ENCODE data around the gene TSPY3. TPM values are rescaled to one million over a fixed set of nuclear protein-coding genes. Genes with fewer than 3 reads are reported as not detected.
"Not testable (repeated sequence)": the region's sequence is repeated elsewhere in the genome, so short reads cannot be mapped to it uniquely, and the experiment has no call there.

TSPY3 gene
- not detected for polyA plus RNA-seq (ENCODE audit: insufficient read length in 3 of 3)

GRCh38 chrY:9398121-9398520, at the start of gene TSPY3:
TSS of gene TSPY3 (plus strand) at chrY:9398421. CDS start at chrY:9398467, 46 bp downstream.
- not testable (repeated sequence) for DNase-seq (ENCODE audit: low read depth in 3 of 3, low spot score in 2 of 3)

- DNase-seq (ENCODE audit: low read depth in 3 of 3, low spot score in 2 of 3): not testable (repeated sequence)
Measured at GRCh38 chrY:9357497-9357896, 40.7 kb upstream of the TSPY3 start, which contains the start of gene TSPY8. TSS of gene TSPY8 (plus strand) at chrY:9357797. CDS start at chrY:9357843, 46 bp downstream.

- not testable (repeated sequence) for DNase-seq (ENCODE audit: low read depth in 3 of 3, low spot score in 2 of 3)
Measured at GRCh38 chrY:9396527-9396926, 1.7 kb upstream of the TSPY3 start.

Other genes with a start within 250 kb of the TSPY3 start
- not detected for gene TSPY4, start 61.0 kb upstream of the TSPY3 start, polyA plus RNA-seq (ENCODE audit: insufficient read length in 3 of 3)
- gene TSPY8, start 40.6 kb upstream of the TSPY3 start, polyA plus RNA-seq (ENCODE audit: insufficient read length in 3 of 3): not detected
- not detected for gene TSPY1, start 68.5 kb downstream of the TSPY3 start, polyA plus RNA-seq (ENCODE audit: insufficient read length in 3 of 3)
- not detected for gene TSPY9, start 88.8 kb downstream of the TSPY3 start, polyA plus RNA-seq (ENCODE audit: insufficient read length in 3 of 3)
- gene TSPY10, start 129.5 kb downstream of the TSPY3 start, polyA plus RNA-seq (ENCODE audit: insufficient read length in 3 of 3): not detected